GM21717 (cell line): ENCODE results near the gene ABCC9.

Source experiments
- ATAC-seq: cut with Tn5 transposase; IDR thresholded peaks from one replicate; pipeline ENCODE4 v1.9.1; 2021; ENCODE audit warnings: mild to moderate bottlenecking, moderate library complexity; ENCODE audit not compliant: unreplicated experiment

The ABCC9 gene

DNA sequence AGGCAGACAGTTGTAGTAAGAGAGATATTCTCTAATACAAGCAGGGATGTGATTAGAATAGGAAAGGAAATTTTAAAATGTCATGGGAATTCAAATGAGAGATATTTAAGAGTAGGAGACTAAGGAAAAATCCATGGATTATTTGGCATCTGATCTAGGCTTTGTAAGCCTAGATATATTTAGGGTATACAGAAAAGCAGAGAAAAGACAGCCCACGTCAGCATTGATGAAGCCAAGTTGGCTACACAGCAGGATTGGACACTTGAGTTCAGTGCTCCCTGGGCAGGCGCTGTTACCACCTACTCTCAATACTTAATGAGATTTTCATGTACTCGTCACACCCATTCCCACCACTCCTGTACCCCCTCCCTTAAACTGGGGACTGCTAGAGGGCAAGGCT, 165.1 kb downstream of the ABCC9 start:
- no peak for ATAC-seq

DNA sequence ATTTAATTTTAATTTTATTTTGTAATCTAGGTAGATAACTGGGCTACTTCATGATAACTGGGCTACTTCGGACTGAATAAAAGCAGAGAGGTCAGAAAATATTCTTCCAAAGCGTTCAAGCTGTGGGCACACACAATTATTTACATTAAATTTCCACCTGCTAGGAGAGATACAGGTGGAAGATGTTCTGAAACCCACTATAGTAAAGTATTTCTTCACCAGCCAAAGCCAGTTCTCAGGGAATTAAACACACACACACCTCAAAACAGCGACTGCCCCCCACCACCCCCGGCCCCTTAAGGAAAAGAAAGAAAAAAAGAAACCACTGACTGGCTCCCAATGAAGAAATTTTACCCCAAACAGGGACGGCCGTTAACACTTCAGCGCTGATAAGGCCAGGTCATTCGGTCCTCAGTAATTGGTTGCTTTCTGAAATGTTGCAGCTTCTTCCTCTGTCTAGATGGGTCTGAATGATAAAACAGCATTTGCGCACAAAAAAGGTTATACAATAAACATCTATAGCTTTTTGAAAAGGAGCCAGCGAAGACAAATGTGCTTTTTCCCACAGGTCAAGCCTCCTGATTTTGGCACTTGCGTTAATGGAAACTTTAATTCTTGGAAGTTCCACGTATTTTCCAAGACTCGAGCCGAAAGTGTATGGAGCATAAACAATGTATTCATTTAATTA, 165.9 kb downstream of the ABCC9 start:
- ATAC-seq: no peak

DNA sequence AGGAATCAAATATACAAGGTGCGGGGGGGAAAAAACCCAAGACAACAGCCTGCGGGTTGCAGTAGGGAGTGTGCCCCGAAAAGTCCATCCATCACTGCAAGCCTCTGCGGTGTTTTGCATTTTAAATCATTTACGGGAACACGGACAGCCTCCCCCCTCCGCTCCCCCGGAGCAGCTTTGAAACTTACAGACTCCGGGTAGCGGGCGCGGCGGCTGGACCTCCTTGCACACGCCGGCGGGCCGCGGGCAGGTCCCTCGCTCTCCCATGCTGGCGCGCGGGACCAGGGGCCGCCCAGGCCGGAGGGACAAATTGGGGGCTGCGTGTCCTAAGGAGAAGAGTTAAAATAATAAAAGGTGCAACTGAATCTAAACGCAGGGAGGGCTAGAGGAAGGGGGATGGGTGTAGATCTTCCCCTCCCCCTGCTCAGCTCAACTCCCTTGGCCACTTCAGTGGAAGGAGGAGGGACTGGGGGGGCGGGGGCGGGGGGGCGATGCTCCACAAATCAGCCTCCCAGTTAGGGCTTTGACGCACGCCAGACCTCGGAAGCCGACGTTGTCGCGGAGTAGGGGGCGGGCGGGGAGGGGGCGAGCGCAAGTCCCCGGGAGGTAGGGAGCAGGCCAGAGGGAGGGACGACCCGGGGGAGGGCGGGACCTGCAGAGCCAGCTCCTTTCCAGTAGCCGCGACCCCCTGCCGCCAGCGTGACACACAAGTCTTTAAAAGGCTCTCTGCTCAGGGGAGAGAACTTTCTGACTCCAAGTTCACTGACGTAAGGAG, 166.7 kb downstream of the ABCC9 start, which contains the start of gene KCNJ8:
Gene KCNJ8, minus strand, starts transcription at position 349 of the 775 bp plus-strand sequence. CDS start 1,090 bp downstream, outside the sequence.
- no peak for ATAC-seq

DNA sequence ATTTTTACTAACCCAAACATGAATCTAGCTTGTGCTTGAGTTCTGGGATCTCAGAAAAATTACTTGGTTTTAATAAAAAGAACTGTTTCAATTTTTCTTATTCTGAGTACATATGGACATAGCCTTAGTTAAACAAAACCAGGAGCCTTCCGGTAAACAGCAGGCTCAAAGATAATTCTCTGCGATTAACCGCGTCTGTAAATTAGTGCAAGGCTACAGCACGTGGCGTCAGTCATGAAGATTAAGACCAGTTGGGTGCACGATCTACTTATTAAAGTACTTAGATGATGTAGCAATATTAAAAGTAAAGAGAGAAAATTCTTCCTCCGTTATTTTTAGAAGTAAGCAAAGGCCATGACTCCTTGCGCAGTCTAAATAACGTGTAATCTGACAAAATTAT, 167.4 kb downstream of the ABCC9 start:
- ATAC-seq: no peak

DNA sequence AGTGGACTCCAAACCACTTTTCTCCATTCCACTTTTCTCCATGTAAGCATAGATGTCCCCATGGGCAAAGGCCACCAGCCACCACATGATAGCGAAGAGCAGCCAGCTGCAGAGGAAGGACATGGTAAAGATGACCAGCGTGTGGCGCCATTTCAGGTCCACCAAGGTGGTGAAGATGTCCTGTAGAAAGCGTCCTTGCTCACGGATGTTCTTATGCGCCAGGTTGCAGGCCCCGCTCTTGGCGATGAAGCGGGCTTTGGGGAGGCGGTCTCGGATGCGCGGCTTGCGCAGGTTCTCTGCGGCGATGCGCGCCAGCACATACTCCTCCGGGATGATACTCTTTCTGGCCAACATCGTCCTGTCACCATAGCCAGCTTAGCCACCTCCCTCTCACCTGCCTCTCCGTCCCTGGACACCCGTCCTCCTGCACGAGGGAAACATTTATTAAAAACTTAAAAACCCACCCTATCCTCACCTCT, 167.9 kb downstream of the ABCC9 start:
- ATAC-seq: no peak

DNA sequence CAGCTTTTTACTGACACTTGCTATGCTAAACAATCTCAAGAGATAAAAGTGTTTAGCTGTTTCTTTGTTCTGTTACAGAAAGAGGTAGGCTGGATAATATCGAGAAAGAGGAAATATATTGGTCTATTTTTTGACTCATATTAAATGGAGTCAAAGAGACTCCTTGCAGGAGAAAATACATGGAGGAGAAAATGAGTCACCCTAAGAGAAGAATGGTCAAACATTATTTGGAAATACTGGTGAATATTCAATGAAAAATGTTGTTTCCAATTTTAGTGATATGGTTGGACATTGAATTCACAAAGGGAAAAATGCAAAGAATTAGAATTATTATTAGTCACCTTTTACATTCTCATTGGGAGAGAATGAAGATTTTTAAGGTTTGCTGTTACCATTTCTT, 169.9 kb downstream of the ABCC9 start:
- ATAC-seq: no peak

DNA sequence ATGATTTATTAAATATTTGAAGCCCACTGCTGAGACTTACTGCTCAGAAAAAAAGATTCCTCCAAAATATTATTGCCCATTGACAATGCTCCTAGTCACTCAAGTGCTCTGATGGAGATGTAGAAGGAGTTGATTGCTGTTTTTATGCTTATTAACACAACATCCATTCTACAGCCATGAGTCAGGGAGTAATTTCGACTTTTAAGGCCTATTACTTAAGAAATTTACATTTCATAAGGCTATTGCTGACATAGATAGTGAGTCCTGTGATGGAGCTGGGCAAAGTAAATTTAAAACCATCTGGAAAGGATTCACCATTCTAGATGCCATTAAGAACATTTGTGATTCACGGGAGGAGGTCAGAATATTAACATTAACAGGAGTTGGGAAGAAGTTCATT, 171.9 kb downstream of the ABCC9 start:
- ATAC-seq: no peak

DNA sequence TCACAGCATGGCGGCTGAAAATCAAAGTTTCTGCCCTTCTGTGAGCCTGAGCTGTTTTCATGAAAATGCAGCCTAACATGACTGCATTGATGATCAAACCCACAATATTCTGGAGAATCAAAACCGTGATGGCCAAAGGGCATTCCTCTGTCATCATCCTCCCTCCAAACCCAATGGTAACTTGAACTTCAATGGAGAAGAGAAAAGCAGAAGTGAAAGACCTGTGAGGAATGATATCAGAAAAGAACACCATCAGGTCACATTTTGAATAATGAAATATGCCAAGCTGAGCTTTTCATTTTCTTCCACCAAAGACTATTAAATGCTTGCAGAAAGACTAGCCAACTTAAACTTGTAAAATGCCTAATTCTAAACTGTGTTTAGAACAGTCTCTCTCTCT, 174.8 kb downstream of the ABCC9 start:
- ATAC-seq: no peak

DNA sequence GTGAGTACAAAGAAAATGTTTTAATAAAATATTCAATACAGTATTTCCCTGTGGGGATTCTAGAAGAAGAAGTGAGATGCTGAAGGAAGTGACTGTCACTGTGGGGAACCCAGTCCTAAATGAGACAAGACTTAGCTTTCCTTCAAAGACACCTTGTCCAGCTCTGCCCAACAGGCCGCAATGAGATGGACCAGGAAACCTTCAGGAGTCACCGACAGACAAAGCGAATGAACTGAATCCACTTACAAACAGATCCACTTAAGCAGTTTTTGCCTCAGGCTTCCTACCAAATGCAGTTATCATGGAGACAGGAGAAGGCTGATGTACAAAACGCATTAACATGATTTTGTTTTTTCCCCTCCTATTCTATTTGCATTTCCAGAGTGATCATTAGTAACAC, 176.3 kb downstream of the ABCC9 start:
- ATAC-seq: no peak

DNA sequence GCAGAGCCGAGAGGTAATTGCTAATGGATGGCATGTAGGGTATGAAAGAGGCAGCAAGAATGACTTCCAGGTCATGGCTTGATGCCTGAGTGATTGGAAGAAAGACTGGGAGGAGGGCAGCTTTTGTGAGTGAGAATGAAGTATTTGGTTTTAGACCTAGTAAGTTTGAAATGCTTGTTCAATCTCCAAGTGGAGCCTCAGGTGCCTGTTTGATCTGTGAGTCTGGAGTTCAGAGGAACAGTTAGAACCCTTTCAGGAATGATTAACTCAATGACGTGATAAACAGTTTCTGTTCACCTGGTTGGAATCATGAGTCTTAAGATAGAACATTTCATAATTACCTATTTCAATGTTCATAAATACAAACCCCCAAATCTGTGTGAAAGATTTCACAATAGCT, 177.2 kb downstream of the ABCC9 start:
- ATAC-seq: no peak

DNA sequence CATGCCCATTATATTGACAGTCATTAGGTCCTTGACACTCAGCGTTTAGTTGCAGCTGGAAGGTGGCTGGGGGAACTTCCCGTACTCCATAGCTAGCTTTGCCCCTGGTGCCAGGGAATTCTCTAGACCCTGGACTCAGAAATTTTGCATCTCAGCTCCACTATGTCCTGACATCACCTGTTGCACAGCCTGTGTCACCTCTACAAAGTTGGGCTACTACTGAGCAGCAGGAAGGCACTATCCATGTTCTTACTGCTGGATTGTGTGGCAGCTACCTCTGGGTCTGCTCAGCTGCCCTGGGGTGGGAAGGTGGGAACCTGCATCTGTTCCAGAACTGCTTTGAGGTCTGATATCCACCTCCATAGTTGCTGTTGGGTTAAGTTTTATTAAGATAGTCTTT, 177.7 kb downstream of the ABCC9 start:
- ATAC-seq: no peak

DNA sequence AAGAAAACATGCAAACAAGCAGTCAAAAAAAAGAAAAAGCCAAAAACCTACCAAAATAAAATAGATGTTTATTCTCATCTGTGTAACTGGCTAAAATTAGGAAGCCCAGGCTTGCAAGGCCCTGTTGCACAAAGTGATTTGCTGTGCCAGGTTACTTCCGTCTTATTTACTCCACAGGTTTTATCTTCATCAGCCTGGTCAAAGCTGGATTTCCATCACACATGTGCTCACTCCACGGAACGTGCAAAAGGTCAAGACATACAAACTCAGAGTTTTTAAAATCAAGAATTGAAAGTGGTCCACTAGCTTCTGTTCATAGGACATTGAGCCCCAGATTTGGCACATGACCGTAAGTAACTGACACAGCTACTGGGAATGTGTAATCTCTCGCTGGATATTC, 181.5 kb downstream of the ABCC9 start:
- no peak for ATAC-seq

DNA sequence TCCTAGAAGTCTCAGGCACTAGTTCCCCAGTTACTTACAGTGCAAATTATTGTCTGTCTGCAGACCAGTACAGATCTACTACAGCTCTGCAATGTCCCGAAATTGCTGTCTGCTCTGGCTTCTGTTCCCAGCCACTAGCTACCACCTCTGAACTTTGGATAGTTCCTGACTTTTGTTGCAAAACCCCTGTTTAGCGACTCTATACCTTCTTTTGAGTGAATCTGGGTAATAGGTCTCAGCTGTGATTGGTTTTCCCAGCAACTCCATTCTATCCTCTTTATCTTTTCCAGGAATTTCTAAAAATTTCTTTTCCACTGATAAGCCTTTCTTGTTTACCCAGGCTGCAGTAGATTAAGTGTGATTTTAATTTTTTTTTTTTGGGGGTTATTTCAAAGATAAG, 183.5 kb downstream of the ABCC9 start:
- no peak for ATAC-seq

DNA sequence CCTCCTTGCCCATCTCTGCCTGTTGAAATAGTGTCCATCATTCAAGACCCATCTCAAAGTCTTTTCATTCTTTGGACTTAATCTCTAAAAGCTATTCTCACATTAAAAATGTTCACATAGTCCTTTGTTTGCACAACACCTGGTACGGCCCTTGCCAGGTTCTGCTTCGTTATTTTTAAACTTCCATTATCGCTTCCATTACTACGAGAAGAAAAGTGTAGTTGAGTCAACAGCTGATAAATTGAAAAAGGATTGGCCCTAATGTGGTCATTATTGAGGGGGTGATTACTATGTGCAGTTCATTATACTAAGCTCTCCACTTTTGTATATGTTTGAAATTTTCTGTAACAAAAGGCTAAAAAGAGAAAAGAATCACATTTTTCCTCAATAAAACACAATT, 184.5 kb downstream of the ABCC9 start:
- ATAC-seq: no peak

DNA sequence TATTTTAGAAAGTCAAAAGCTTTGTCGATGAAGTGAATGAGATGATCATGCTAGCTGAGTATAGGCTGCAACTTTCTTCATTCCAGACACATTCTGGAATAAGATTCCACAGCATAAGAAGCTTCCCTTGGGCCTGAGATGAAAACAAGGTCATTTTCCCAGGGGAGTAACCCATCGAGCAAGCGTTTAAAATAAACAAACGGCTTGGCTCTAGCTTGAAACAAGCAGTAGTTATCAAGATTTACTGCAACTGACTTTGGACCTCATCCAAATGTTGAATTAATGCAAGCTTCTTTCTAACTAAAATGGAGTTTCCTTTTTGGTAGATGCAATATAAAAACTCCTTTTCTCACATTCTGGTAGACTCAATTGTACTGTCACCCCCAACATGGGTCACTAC, 189.7 kb downstream of the ABCC9 start:
- no peak for ATAC-seq
